ENCODE measurements around the gene CDH26.

CDH26 gene

DNA sequence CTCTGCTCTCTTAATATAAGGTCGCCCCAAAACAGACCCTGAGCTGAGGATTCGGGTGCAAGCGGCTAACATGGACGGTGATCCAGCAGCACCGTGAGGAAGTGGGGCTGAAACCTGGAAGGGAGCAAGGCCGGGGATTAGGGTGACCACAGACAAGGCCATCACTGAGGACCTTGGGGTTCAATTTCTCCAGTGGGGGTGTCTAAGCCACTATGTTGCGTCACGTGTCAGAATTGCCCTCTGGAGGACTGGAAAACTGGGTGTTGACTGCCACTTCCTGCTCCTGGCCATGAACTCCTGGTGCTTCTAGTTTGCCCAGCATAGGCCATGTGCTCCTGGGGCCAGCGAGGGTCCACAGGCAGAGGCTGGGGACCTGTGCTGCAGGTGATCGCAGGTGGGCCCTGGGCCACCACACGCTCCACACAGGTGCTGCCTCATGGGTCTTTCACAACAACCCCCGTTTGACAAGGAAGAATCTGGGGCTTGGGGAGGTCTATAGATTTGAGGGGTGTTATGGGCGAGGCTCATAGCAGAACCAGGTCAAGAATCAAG, 101.9 kb downstream of the CDH26 start:
- DNase-seq (ENCODE audit: low read depth in 2 of 2, low spot score in 1 of 2): no peak

DNA sequence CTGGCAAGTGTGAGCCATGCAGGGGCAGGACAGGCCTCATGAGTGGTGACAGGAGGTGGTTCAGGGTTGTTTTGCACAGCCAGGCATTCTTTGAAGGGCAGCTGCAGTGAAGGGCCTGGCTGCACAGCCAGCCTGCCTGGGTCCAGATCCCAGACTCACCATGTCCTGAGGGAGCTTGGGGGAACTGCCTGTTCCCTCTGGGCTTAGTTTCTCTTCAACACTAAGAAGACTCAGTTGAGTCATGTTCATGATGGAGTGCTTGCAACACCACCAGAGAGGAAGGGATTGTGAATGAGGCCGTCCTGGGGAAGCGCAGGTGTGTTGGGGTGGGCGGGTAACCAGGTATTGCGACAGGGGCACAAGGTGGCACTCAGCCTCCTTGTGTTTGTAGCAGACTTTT, 102.4 kb downstream of the CDH26 start:
- no peak for DNase-seq (ENCODE audit: low read depth in 2 of 2, low spot score in 1 of 2)

GRCh38 chr20:60062431-60063047, 104.3 kb downstream of the CDH26 start:
- no peak for DNase-seq (ENCODE audit: low read depth in 2 of 2, low spot score in 1 of 2)

- no peak for DNase-seq (ENCODE audit: low read depth in 2 of 2, low spot score in 1 of 2)
Measured at GRCh38 chr20:60063048-60063451, 104.8 kb downstream of the CDH26 start.

DNA sequence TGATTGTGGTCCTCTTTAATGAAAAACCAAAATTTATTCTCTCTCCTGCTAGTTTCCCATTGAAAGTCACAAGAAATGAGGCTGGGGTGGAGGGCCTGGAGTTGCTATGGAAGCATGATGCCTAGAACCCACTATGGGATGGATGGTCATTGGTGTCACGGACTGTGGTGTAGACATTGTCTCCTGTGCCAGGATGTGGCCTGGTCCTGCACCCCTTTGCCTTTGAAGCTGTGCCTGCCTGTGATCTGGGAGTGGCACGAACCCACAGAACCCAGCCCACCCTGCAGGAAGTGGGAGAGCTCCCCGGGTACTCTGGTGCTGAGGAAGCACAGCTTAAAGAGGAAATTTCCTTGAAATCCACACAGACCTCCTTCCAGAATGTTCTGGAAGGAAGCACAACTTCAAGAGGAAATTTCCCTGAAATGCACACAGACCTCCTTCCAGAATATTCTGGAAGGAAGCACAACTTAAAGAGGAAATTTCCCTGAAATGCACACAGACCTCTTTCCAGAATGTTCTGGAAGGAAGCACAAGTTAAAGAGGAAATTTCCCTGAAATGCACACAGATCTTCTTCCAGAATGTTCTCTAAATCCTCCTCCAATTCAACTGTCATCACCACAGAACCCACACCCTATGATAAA, 105.6 kb downstream of the CDH26 start:
- no peak for DNase-seq (ENCODE audit: low read depth in 2 of 2, low spot score in 1 of 2)

Data from stimulated activated CD8-positive, alpha-beta memory T cell treated with anti-CD3 and anti-CD28 coated beads, Interleukin-4, amount 100 ng/mL, for 4 hours (primary cell).